Measurements from ENCODE around the gene FAM110A. TPM values are rescaled to one million over a fixed set of nuclear protein-coding genes. Genes with fewer than 3 reads are reported as not detected.

The FAM110A gene
- total RNA-seq, 1 donor from 2014 or later = 17.4 TPM

DNA sequence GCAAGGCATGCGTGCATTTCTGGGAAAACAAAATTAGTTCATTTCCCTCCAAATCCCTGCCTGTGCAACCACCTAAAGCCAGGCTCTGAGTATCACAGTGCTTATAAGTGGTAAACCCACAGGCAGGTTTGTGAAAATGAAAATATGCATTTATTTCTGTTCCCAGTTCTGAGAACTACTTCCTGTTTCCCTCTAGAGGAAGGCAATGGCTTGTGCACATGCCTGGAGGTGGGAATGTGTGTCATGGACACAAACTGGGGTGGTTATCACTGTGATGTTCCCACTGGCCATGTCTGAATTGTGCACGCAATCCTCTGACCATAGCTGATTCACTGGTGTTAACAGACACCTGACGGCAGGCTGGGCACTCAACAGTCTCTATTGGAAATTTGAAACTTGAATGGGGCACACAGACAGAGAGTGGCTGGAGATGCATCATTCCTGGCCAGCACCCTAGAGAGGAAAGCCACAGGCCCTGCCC is 26.3 kb downstream of the FAM110A start:
- Mint-ChIP-seq H3K27me3 (ENCODE audit: low read depth) (peaks cover 20% of the 10 kb centered on the region), H3K4me3 (no peak overlapping the region), H3K9me3 (no peaks in the 10 kb centered on the region), H3K27ac (ENCODE audit: unreplicated experiment) (no peak overlapping the region), H3K4me1 (no peaks in the 10 kb centered on the region), H3K36me3 (ENCODE audit: low read depth) (no peaks in the 10 kb centered on the region)
- no peak for TF ChIP-seq CTCF (conservative IDR thresholded peaks at IDR 0.05)
- no peak for DNase-seq (ENCODE audit: low read depth, low spot score)

GRCh38 chr20:860891-861290 is 27.4 kb downstream of the FAM110A start:
- H3K27me3 Mint-ChIP-seq (ENCODE audit: low read depth) = peaks cover 28% of the 10 kb centered on the region
- no peak for TF ChIP-seq CTCF (conservative IDR thresholded peaks at IDR 0.05)
- DNase-seq (ENCODE audit: low read depth, low spot score) = no peak
- no peak overlapping the region for H3K4me3 Mint-ChIP-seq
- no peaks in the 10 kb centered on the region for H3K4me1 Mint-ChIP-seq
- no peaks in the 10 kb centered on the region for H3K36me3 Mint-ChIP-seq (ENCODE audit: low read depth)
- H3K27ac Mint-ChIP-seq (ENCODE audit: unreplicated experiment) = no peak overlapping the region
- no peaks in the 10 kb centered on the region for H3K9me3 Mint-ChIP-seq

DNA sequence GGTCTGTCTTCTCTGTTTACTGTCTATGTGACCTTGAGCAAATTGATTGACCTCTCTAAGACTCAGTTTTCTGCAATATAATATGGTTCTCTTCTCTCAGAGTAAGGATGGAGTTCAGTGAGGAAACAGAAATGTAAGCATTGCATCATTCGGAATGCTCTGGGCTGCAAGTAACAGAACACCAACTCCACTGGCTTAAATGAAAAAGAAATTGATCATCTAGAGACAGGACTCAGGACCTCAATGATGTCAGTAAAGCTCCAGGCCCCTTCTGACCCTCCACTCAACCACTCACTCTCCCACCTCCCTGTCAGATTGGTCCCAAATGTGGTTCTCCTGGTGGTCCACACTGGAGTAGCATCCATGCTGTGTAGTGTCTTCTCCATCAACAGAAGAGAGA is 31.9 kb downstream of the FAM110A start:
- no peak for DNase-seq (ENCODE audit: low read depth, low spot score)
- H3K4me3 Mint-ChIP-seq = no peak overlapping the region
- TF ChIP-seq CTCF (conservative IDR thresholded peaks at IDR 0.05) = no peak
- no peaks in the 10 kb centered on the region for H3K9me3 Mint-ChIP-seq
- H3K27ac Mint-ChIP-seq (ENCODE audit: unreplicated experiment) = no peak overlapping the region
- no peaks in the 10 kb centered on the region for H3K4me1 Mint-ChIP-seq
- H3K36me3 Mint-ChIP-seq (ENCODE audit: low read depth) = no peaks in the 10 kb centered on the region
- H3K27me3 Mint-ChIP-seq (ENCODE audit: low read depth) = peaks cover 50% of the 10 kb centered on the region

DNA sequence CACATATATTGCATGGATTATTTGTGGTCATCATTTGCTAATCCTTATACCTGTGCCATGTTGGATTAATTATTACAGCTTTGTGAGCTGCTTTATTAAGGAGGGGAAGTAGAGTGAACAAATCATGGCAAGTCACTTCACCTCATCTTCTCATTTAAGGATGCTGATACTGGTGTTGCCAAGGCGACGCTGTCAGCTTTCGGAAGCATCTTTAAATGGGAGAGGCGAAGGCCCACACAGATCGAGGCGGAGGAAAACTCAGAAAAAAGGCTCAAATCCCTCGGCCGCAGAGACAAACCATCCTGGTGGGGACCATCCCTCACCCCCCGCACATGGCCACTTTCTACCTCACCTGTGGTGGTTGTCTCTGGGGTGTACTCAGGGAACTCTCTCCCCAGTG is 34.8 kb downstream of the FAM110A start:
- Mint-ChIP-seq H3K4me1 (peaks cover 2% of the 10 kb centered on the region), H3K9me3 (no peaks in the 10 kb centered on the region), H3K4me3 (no peak overlapping the region), H3K36me3 (ENCODE audit: low read depth) (no peaks in the 10 kb centered on the region), H3K27me3 (ENCODE audit: low read depth) (peaks cover 51% of the 10 kb centered on the region), H3K27ac (ENCODE audit: unreplicated experiment) (no peak overlapping the region)
- no peak for TF ChIP-seq CTCF (conservative IDR thresholded peaks at IDR 0.05)
- no peak for DNase-seq (ENCODE audit: low read depth, low spot score)

- peaks cover 47% of the 10 kb centered on the region for H3K27me3 Mint-ChIP-seq (ENCODE audit: low read depth)
- no peaks in the 10 kb centered on the region for H3K36me3 Mint-ChIP-seq (ENCODE audit: low read depth)
- H3K27ac Mint-ChIP-seq (ENCODE audit: unreplicated experiment) = no peak overlapping the region
- peaks cover 7% of the 10 kb centered on the region for H3K4me1 Mint-ChIP-seq
- no peak for TF ChIP-seq CTCF (conservative IDR thresholded peaks at IDR 0.05)
- H3K4me3 Mint-ChIP-seq = no peak overlapping the region
- H3K9me3 Mint-ChIP-seq = no peaks in the 10 kb centered on the region
- DNase-seq (ENCODE audit: low read depth, low spot score) = no peak
Measured at GRCh38 chr20:869606-870005, 36.1 kb downstream of the FAM110A start.

GRCh38 chr20:870758-871157 is 37.2 kb downstream of the FAM110A start:
- H3K27ac Mint-ChIP-seq (ENCODE audit: unreplicated experiment) = no peak overlapping the region
- TF ChIP-seq CTCF (conservative IDR thresholded peaks at IDR 0.05) = no peak
- no peaks in the 10 kb centered on the region for H3K9me3 Mint-ChIP-seq
- no peak for DNase-seq (ENCODE audit: low read depth, low spot score)
- H3K36me3 Mint-ChIP-seq (ENCODE audit: low read depth) = no peaks in the 10 kb centered on the region
- peaks cover 38% of the 10 kb centered on the region for H3K27me3 Mint-ChIP-seq (ENCODE audit: low read depth)
- no peak overlapping the region for H3K4me3 Mint-ChIP-seq
- peaks cover 7% of the 10 kb centered on the region for H3K4me1 Mint-ChIP-seq
